HepG2 (cell line): ENCODE data around the gene LYSMD1. TPM values are rescaled to one million over a fixed set of nuclear protein-coding genes. Genes with fewer than 3 reads are reported as not detected.
A peak's percentile ranks its signal among the peaks of the same experiment; 100 is the strongest.

Experiments used
- ATAC-seq: fragments of 200-7000 bp; cut with Tn5 transposase; 3 replicates; pipeline ENCODE4 v1.9.1; 2020; ENCODE audit warnings: mild to moderate bottlenecking, moderate library complexity
- BruUV-seq: library from RNA; stranded (reverse); fragments of 400-500 nt; replicated peaks from 2 replicates; lab custom pipeline; 2021; lab: Mats Ljungman, UMichigan
- CTCF ChIA-PET: fragments of 300-600 bp; formaldehyde crosslinking; extraction: SDS; loops from one replicate; lab custom pipeline; 2021; ENCODE audit warnings: low total read pairs, inconsistent platforms, low intra/inter-chr PET ratio; lab: Yijun Ruan, JAX
- POLR2A ChIA-PET: fragments of 350-600 bp; sonication (Branson Sonifier 250); formaldehyde crosslinking; loops from one replicate; lab custom pipeline; 2020; ENCODE audit warnings: antibody characterized with exemption, inconsistent platforms; lab: Yijun Ruan, JAX
- DNase-seq: peaks from one replicate; pipeline ENCODE4 v3.0.0-alpha.2; 2015; ENCODE audit warnings: low spot score
- FAIRE-seq: peaks from 3 replicates; lab custom pipeline; 2011; peaks lifted over from hg19 to GRCh38; lab: Jason Lieb, UNC
- H2AFZ ChIP-seq: one replicate; pipeline ENCODE4 v1.6.1; 2011; ENCODE audit warnings: low read length, inconsistent platforms
- H3K27ac ChIP-seq: fragments of 300-600 bp; 3 replicates; pipeline ENCODE4 v1.8.0; 2011; ENCODE audit warnings: mixed run types, mild to moderate bottlenecking, mixed read lengths, low read length, inconsistent platforms; ENCODE audit not compliant: insufficient read depth; ENCODE audit errors: extremely low read length
- H3K27me3 ChIP-seq, 2 experiments: fragments of 200-600 bp in 1 of 2; 2 replicates in 1 of 2; 3 replicates in 1 of 2; pipeline versions ENCODE4 v1.6.0 to v1.8.0; 2011; ENCODE audit warnings: low read length in 2 of 2, mild to moderate bottlenecking in 2 of 2, moderate library complexity in 2 of 2, inconsistent platforms in 1 of 2; ENCODE audit not compliant: insufficient read depth in 2 of 2, control insufficient read depth in 1 of 2
- H3K36me3 ChIP-seq, 2 experiments: fragments of 200-600 bp in 1 of 2; replicated peaks in 1 of 2; 2 replicates in 1 of 2; 3 replicates in 1 of 2; pipeline versions ENCODE4 v1.5.1 to v1.8.0; 2011; ENCODE audit warnings: low read length in 2 of 2, inconsistent platforms in 1 of 2; ENCODE audit not compliant: insufficient read depth in 2 of 2, control insufficient read depth in 1 of 2
- H3K4me1 ChIP-seq: 2 replicates; pipeline ENCODE4 v1.5.1; 2012; ENCODE audit warnings: low read length, inconsistent platforms; ENCODE audit not compliant: insufficient read depth
- H3K4me2 ChIP-seq: 2 replicates; pipeline ENCODE4 v1.6.0; 2011; ENCODE audit warnings: low read depth, low read length, inconsistent platforms
- H3K4me3 ChIP-seq, 3 experiments: fragments of 200-600 bp in 1 of 3; sonication (generic), shearing (Covaris generic) in 1 of 3; replicated peaks in 1 of 3; 2 replicates each; pipeline ENCODE4 v1.5.1; 2011 to 2016; ENCODE audit warnings: low read length in 3 of 3, inconsistent platforms in 2 of 3, low read depth in 2 of 3, mild to moderate bottlenecking in 2 of 3, control low read depth in 1 of 3, mixed read lengths in 1 of 3; ENCODE audit not compliant: insufficient read depth in 1 of 3
- H3K79me2 ChIP-seq: one replicate; pipeline ENCODE4 v1.6.1; 2011; ENCODE audit warnings: low read length, inconsistent platforms; ENCODE audit not compliant: insufficient read depth
- H3K9ac ChIP-seq: 2 replicates; pipeline ENCODE4 v1.6.0; 2011; ENCODE audit warnings: mild to moderate bottlenecking, low read depth, low read length, inconsistent platforms; ENCODE audit not compliant: insufficient read depth
- H3K9me3 ChIP-seq: 2 replicates; pipeline ENCODE4 v1.5.1; 2012; ENCODE audit warnings: mild to moderate bottlenecking, low read length
- H4K20me1 ChIP-seq: 2 replicates; pipeline ENCODE4 v1.6.0; 2011; ENCODE audit warnings: inconsistent platforms, mild to moderate bottlenecking, low read length, moderate library complexity; ENCODE audit not compliant: insufficient read depth
- AGO2 ChIP-seq: fragments of 200-400 bp; formaldehyde crosslinking; optimal IDR thresholded peaks from 2 replicates; pipeline ENCODE3; 2017; ENCODE audit warnings: mild to moderate bottlenecking, low read depth, low read length, moderate library complexity
- IRF1 ChIP-seq: sonication (generic); formaldehyde crosslinking; IDR thresholded peaks from 2 replicates; pipeline ENCODE4 v1.4.0; 2020; ENCODE audit warnings: low read depth, mild to moderate bottlenecking, missing genetic modification reagents
- PHF5A ChIP-seq: IDR thresholded peaks from one replicate; pipeline ENCODE4 v1.6.1; 2018; ENCODE audit warnings: low read depth, missing genetic modification reagents; ENCODE audit not compliant: unreplicated experiment
- ZNF350 ChIP-seq: sonication (generic); formaldehyde crosslinking; IDR thresholded peaks from 2 replicates; pipeline ENCODE4 v1.4.0; 2020; ENCODE audit warnings: mild to moderate bottlenecking, low read depth, missing genetic modification reagents, borderline replicate concordance
- ZNF616 ChIP-seq: sonication (generic); formaldehyde crosslinking; IDR thresholded peaks from 2 replicates; pipeline ENCODE4 v1.5.0; 2020; ENCODE audit warnings: low read depth, mild to moderate bottlenecking, missing genetic modification reagents
- ZNF629 ChIP-seq: sonication (generic); formaldehyde crosslinking; conservative IDR thresholded peaks from 2 replicates; pipeline ENCODE4 v1.5.0; 2020; ENCODE audit warnings: missing genetic modification reagents
- WGBS: methylation state at CpG from one replicate; pipeline ENCODE4 v1.1.6; 2017; ENCODE audit warnings: low lambda C conversion rate; 5-methylcytosine and 5-hydroxymethylcytosine counted together
- in situ Hi-C: cut with HindIII; loops from 2 replicates; pipeline ENCODE4 v1.10.0; 2017; ENCODE audit warnings: low pct_unique_long_range_greater_than_20kb; ENCODE audit not compliant: extremely low pct_ligation_motif_present
- intact Hi-C: fragments of 100-400 bp; cut with micrococcal nuclease; formaldehyde crosslinking; loops from one replicate; pipeline ENCODE4 v1.10.0; 2022; ENCODE audit not compliant: unreplicated experiment
- polyA plus RNA-seq, 8 experiments: library from polyadenylated mRNA; depleted of rRNA in 3 of 8; stranded (reverse) in 7 of 8; unstranded in 1 of 8; fragments of >200 nt; fragmentation: Illumina TruSeq in 4 of 8; extraction: Trizol in 4 of 8; gene quantifications; 2 replicates each; pipeline versions ENCODE4 v1.2.1 to v1.2.3, GENCODE V29; 2011 to 2016; ENCODE audit warnings: low read depth in 4 of 8, missing spikeins in 1 of 8, mixed read lengths in 1 of 8; ENCODE audit not compliant: insufficient read depth in 1 of 8
- total RNA-seq, 5 experiments: library from RNA; depleted of rRNA; stranded (reverse); fragments of >200 nt; fragmentation: Illumina TruSeq; extraction: Trizol; gene quantifications; 2 replicates each; pipeline ENCODE4 v1.2.3, GENCODE V29; 2016; ENCODE audit warnings: low read depth in 1 of 5

The LYSMD1 gene
- total and polyA plus RNA-seq, 2 of the 13 experiments (the other 11 are each of a cell fraction or from before 2014, with no cell fraction given), result 3.8 to 4.8 TPM

GRCh38 chr1:151131701-151132334 is 33.9 kb downstream of the LYSMD1 start:
- no peak for ATAC-seq
- no peaks in the 10 kb centered on the region for H3K36me3 ChIP-seq
- H3K4me3 ChIP-seq, result no peak overlapping the region
- ChIA-PET POLR2A (no interaction called here), CTCF (no interaction called here)
- H3K9ac ChIP-seq, result no peak overlapping the region
- no peak overlapping the region for H2AFZ ChIP-seq
- FAIRE-seq, result no peak
- no peaks in the 10 kb centered on the region for H3K27me3 ChIP-seq
- WGBS, result 84% methylated on average over 30 of the region's 39 CpGs
- no peaks in the 10 kb centered on the region for H3K9me3 ChIP-seq
- no peaks in the 10 kb centered on the region for H4K20me1 ChIP-seq
- H3K79me2 ChIP-seq, result no peaks in the 10 kb centered on the region
- no peak overlapping the region for H3K27ac ChIP-seq
- H3K4me2 ChIP-seq, result no peak overlapping the region
- in situ Hi-C loops, result no loop called here
- BruUV-seq, result no TSS peak
- DNase-seq, result no peak
- H3K4me1 ChIP-seq, result no peaks in the 10 kb centered on the region
- no peak for TF ChIP-seq PHF5A
- no peak for TF ChIP-seq ZNF616 (CRISPR knock-in tag)
- peak; percentile 3 for TF ChIP-seq AGO2
- intact Hi-C loops, result no loop called here

- ChIA-PET POLR2A (no interaction called here), CTCF (no interaction called here)
- 87% methylated on average over 42 of the region's 45 CpGs for WGBS
- no peak overlapping the region for H2AFZ ChIP-seq
- DNase-seq, result no peak
- H3K4me3 ChIP-seq, result no peak overlapping the region
- no peaks in the 10 kb centered on the region for H3K27me3 ChIP-seq
- no peaks in the 10 kb centered on the region for H3K36me3 ChIP-seq
- FAIRE-seq, result no peak
- no peak overlapping the region for H3K9ac ChIP-seq
- intact Hi-C loops (no loop called here), in situ Hi-C loops (no loop called here)
- no TSS peak for BruUV-seq
- no peaks in the 10 kb centered on the region for H4K20me1 ChIP-seq
- H3K27ac ChIP-seq, result no peak overlapping the region
- H3K4me2 ChIP-seq, result no peak overlapping the region
- TF ChIP-seq AGO2, result peak; percentile 32
- peak; percentile 49; the same call in 1 of the 2 replicates for TF ChIP-seq ZNF629 (CRISPR knock-in tag)
- TF ChIP-seq ZNF350, result no peak
- TF ChIP-seq IRF1 (CRISPR knock-in tag), result no peak
- no peak for ATAC-seq
- H3K9me3 ChIP-seq, result no peaks in the 10 kb centered on the region
- H3K79me2 ChIP-seq, result no peaks in the 10 kb centered on the region
- peaks cover 5% of the 10 kb centered on the region; the same call in 1 of the 2 replicates for H3K4me1 ChIP-seq
Measured at GRCh38 chr1:151130987-151131586, 34.6 kb downstream of the LYSMD1 start.
